Measurements from ENCODE around the gene OTOG.
A peak's percentile ranks its signal among the peaks of the same experiment; 100 is the strongest.

Gene OTOG

DNA sequence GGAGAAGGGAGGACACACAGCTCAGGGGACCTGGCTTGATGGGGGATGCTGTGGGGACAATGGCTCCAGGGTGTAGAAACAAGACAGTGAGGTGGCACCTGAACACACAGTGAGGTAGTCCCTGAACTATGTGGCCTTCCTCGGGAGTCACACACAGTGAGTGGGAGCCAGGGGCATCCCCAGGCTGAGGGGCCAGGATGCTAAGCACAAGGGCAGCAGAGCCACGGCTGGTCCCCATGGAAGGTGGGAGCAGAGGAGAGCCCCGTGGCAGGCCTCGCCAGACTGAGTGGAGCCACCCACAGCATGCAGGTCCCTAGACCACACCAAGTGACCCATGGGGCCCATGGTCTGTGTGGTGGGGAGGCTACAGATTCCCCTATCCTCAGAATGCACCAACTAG, 44.4 kb upstream of the OTOG start:
- no peak for TF ChIP-seq NFIC (IDR thresholded peaks at IDR 0.05)

DNA sequence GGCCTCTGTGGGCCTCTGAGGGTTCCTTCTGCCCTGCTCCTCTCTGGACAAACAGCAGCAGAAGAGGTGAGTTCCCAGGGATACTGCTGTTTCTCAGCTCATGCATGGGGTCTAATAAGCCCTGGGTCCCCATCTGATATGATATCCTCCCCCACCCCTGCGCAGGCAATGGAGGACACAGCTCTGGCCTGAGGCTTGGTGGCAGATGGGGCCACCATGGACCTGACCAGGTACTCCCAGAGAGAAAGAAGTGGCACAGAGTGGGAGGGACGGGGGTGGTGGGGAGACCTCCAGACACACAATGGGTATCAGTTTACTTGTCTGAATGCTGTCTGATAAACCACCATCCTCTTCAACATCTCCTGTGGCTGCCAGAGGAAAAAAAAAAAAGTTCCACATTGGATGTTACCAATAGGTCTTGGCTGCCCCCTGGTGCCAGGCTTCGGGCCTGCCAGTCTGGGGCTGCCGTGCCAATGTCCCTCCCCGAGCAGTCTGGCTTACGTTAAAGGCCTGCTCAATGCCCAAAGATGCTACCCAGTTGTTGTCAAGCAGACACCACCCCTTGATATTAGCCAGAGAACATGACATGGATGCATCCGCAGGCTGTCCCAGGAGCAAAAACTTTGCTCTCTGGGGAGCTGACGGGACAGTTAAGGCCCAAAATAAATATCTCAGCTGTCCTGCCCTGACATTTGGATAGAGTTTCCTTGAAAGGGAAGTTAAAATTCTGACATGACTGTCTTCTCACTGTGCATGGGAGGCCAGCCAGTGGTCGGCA, 42.5 kb upstream of the OTOG start:
- TF ChIP-seq CEBPB (IDR thresholded peaks at IDR 0.05) (no peak), RAD21 (IDR thresholded peaks at IDR 0.05; ENCODE audit: low read depth) (peak; percentile 91)

DNA sequence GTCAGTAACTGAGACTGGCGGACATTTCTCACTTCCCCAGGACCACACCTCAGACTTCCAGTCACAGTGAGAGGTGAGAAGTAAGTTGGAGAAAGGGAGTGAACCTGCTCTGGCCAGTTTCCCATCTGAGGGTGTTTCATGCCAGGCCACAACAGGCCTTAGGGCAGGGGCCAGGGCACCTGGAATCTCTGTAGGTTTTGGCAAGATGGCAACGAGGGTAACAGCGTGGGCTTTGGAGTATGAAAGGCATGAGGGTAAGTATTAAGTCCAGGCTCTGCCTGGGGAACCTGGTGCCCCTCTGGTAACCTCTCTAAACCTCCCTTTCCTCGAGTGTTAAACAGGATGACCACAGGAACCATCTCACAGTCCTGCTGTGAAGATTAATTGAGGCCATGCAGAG, 41.9 kb upstream of the OTOG start:
- TF ChIP-seq YY1 (IDR thresholded peaks at IDR 0.05; ENCODE audit: low read depth) (no peak), TAF1 (IDR thresholded peaks at IDR 0.05; ENCODE audit: low read depth) (no peak), NFIC (IDR thresholded peaks at IDR 0.05) (no peak)
- TF ChIP-seq, protein P1, sequence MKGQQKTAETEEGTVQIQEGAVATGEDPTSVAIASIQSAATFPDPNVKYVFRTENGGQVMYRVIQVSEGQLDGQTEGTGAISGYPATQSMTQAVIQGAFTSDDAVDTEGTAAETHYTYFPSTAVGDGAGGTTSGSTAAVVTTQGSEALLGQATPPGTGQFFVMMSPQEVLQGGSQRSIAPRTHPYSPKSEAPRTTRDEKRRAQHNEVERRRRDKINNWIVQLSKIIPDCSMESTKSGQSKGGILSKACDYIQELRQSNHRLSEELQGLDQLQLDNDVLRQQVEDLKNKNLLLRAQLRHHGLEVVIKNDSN (IDR thresholded peaks at IDR 0.05) = no peak

DNA sequence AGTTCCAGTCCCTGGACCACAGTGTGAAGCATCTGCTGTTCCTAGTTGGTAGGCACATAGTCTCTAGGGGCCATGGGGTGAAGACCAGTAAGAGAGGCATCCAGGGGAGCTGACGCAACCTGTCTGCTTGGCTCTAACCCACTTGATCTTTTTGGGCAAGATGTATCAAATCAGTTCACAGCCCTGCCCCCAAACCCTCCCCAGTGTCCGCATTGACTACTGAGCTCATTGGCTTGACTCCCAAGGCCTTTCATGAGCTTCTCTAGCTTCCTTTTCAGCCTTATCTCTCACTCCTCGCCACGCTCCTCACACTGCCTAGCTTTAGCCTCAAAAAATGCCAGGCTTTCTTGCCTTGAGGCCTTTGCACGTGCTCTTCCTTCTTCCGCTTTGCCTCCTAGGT, 40.7 kb upstream of the OTOG start:
- TF ChIP-seq FOXM1 (IDR thresholded peaks at IDR 0.05; ENCODE audit: borderline replicate concordance, low read depth) = no peak
- TF ChIP-seq, protein P2, sequence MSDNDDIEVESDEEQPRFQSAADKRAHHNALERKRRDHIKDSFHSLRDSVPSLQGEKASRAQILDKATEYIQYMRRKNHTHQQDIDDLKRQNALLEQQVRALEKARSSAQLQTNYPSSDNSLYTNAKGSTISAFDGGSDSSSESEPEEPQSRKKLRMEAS (IDR thresholded peaks at IDR 0.05) = no peak
- TF ChIP-seq TEAD4 (IDR thresholded peaks at IDR 0.05) = no peak
- TF ChIP-seq RAD21 (IDR thresholded peaks at IDR 0.05; ENCODE audit: low read depth) = no peak
- TF ChIP-seq EP300 (IDR thresholded peaks at IDR 0.05; ENCODE audit: borderline replicate concordance) = no peak
- TF ChIP-seq TCF12 (IDR thresholded peaks at IDR 0.05; ENCODE audit: low read depth) = no peak
- no peak for TF ChIP-seq CREB1 (IDR thresholded peaks at IDR 0.05; ENCODE audit: low read depth)
- TF ChIP-seq, protein P3, sequence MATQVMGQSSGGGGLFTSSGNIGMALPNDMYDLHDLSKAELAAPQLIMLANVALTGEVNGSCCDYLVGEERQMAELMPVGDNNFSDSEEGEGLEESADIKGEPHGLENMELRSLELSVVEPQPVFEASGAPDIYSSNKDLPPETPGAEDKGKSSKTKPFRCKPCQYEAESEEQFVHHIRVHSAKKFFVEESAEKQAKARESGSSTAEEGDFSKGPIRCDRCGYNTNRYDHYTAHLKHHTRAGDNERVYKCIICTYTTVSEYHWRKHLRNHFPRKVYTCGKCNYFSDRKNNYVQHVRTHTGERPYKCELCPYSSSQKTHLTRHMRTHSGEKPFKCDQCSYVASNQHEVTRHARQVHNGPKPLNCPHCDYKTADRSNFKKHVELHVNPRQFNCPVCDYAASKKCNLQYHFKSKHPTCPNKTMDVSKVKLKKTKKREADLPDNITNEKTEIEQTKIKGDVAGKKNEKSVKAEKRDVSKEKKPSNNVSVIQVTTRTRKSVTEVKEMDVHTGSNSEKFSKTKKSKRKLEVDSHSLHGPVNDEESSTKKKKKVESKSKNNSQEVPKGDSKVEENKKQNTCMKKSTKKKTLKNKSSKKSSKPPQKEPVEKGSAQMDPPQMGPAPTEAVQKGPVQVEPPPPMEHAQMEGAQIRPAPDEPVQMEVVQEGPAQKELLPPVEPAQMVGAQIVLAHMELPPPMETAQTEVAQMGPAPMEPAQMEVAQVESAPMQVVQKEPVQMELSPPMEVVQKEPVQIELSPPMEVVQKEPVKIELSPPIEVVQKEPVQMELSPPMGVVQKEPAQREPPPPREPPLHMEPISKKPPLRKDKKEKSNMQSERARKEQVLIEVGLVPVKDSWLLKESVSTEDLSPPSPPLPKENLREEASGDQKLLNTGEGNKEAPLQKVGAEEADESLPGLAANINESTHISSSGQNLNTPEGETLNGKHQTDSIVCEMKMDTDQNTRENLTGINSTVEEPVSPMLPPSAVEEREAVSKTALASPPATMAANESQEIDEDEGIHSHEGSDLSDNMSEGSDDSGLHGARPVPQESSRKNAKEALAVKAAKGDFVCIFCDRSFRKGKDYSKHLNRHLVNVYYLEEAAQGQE (IDR thresholded peaks at IDR 0.05; ENCODE audit: low read depth) = no peak
- no peak for TF ChIP-seq NFIC (IDR thresholded peaks at IDR 0.05)
- no peak for TF ChIP-seq ZBTB7A (IDR thresholded peaks at IDR 0.05; ENCODE audit: low read depth)
- no peak for TF ChIP-seq YY1 (IDR thresholded peaks at IDR 0.05; ENCODE audit: low read depth)
- TF ChIP-seq CEBPB (IDR thresholded peaks at IDR 0.05) = no peak
- TF ChIP-seq EGR1 (IDR thresholded peaks at IDR 0.05) = no peak
- TF ChIP-seq, protein P1 (IDR thresholded peaks at IDR 0.05) = no peak
- TF ChIP-seq TAF1 (IDR thresholded peaks at IDR 0.05; ENCODE audit: low read depth) = no peak

DNA sequence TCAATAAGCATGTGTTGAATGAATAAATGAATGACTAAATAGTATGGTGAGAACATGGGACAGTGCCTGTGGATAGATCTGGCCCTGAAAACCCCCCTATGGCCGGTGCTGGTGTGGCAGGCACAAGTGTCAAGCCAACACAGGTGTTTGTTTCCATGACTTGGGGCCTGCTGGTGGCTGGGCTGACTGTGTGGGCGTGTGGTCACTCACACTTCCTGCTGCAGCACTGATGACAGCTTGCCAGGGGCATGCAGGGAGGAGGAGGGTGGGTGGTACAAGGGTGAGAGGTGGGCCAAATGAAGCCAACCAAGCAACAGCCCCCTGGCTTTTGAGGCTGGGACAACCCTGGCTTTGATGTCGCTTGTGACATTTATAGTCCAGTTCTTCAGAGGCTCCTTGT, 40.1 kb upstream of the OTOG start:
- TF ChIP-seq EP300 (IDR thresholded peaks at IDR 0.05; ENCODE audit: borderline replicate concordance) = no peak
- TF ChIP-seq RAD21 (IDR thresholded peaks at IDR 0.05; ENCODE audit: low read depth) = no peak
- TF ChIP-seq EGR1 (IDR thresholded peaks at IDR 0.05) = no peak
- no peak for TF ChIP-seq NFIC (IDR thresholded peaks at IDR 0.05)
- TF ChIP-seq TAF1 (IDR thresholded peaks at IDR 0.05; ENCODE audit: low read depth) = no peak
- TF ChIP-seq CEBPB (IDR thresholded peaks at IDR 0.05) = no peak
- no peak for TF ChIP-seq FOXM1 (IDR thresholded peaks at IDR 0.05; ENCODE audit: borderline replicate concordance, low read depth)
- no peak for TF ChIP-seq CREB1 (IDR thresholded peaks at IDR 0.05; ENCODE audit: low read depth)

DNA sequence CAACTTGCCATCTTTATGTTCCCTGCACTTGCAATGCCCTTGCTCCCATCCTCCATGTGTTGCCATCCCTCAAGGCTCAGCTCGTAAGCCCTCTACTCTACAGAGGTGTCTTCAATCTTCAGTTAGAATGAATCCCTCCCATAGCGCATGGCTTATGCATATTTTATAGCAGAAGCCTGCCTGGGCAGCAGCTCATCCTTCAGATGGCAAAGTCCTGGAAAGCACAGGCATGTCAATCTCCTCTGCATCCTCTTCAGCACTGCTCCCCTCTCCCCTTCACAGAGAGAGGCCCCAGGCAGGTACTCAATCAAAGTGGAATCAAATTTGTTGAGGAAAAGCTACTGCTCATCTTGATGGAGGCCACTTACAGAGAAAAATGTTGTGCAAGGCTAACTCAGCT, 39.3 kb upstream of the OTOG start:
- TF ChIP-seq RAD21 (IDR thresholded peaks at IDR 0.05; ENCODE audit: low read depth) (no peak), CEBPB (IDR thresholded peaks at IDR 0.05) (no peak), YY1 (IDR thresholded peaks at IDR 0.05; ENCODE audit: low read depth) (no peak), FOXM1 (IDR thresholded peaks at IDR 0.05; ENCODE audit: borderline replicate concordance, low read depth) (no peak), TAF1 (IDR thresholded peaks at IDR 0.05; ENCODE audit: low read depth) (no peak), ZBTB7A (IDR thresholded peaks at IDR 0.05; ENCODE audit: low read depth) (no peak)
- TF ChIP-seq, protein P1 (IDR thresholded peaks at IDR 0.05) = no peak

DNA sequence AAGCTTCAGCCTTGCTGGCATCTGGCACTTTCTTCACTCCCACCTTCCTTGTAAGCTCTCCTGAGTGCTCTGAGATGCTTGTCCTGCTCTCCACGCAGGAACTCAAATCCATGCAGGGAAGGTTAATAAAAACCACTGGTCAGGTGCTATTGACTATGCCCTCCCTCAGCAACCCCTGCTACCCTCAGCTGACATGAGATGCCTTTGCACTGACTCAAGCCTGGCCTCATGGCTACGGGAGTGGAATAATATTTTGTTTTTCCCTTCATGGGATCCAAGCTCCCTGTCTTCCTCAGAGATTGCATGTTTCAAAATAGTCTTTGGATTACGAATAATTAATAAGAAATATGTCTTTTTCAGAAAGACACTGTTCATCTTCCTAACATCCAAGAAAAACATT, 38.8 kb upstream of the OTOG start:
- no peak for TF ChIP-seq CREB1 (IDR thresholded peaks at IDR 0.05; ENCODE audit: low read depth)
- TF ChIP-seq FOXM1 (IDR thresholded peaks at IDR 0.05; ENCODE audit: borderline replicate concordance, low read depth) = no peak
- TF ChIP-seq NFIC (IDR thresholded peaks at IDR 0.05) = no peak
- no peak for TF ChIP-seq EP300 (IDR thresholded peaks at IDR 0.05; ENCODE audit: borderline replicate concordance)
- no peak for TF ChIP-seq CEBPB (IDR thresholded peaks at IDR 0.05)
- TF ChIP-seq, protein P1 (IDR thresholded peaks at IDR 0.05) = no peak
- TF ChIP-seq TCF12 (IDR thresholded peaks at IDR 0.05; ENCODE audit: low read depth) = no peak

DNA sequence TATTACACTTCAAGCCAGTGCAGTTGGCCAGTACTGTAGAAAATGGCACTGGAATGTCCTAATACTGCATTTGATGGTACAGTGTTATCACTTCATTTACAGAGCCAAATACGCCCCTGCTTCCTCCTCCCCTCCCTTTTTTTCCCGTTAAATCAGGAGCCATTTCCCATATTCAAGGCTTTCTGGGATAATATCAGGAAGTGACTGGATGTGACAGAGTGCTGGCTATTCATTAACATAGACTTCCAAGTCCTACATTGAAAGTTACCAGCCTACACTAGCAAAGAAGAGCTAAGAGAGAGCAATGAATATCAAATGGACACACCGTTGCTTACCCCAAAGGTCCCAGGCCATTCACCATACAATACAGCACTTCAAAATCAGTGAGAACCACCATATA, 38.3 kb upstream of the OTOG start:
- TF ChIP-seq EP300 (IDR thresholded peaks at IDR 0.05; ENCODE audit: borderline replicate concordance) (no peak), EGR1 (IDR thresholded peaks at IDR 0.05) (no peak), RAD21 (IDR thresholded peaks at IDR 0.05; ENCODE audit: low read depth) (no peak), CEBPB (IDR thresholded peaks at IDR 0.05) (no peak), TAF1 (IDR thresholded peaks at IDR 0.05; ENCODE audit: low read depth) (no peak), CREB1 (IDR thresholded peaks at IDR 0.05; ENCODE audit: low read depth) (no peak), FOXM1 (IDR thresholded peaks at IDR 0.05; ENCODE audit: borderline replicate concordance, low read depth) (no peak), NFIC (IDR thresholded peaks at IDR 0.05) (no peak), TEAD4 (IDR thresholded peaks at IDR 0.05) (no peak)
- TF ChIP-seq, protein P1 (IDR thresholded peaks at IDR 0.05) = no peak
- TF ChIP-seq, protein P2 (IDR thresholded peaks at IDR 0.05) = no peak
- TF ChIP-seq, protein P3 (IDR thresholded peaks at IDR 0.05; ENCODE audit: low read depth) = no peak

Measured in Ishikawa (cell line).